Calu3 (cell line): ENCODE results near the gene FAM20C. TPM values are rescaled to one million over a fixed set of nuclear protein-coding genes. Genes with fewer than 3 reads are reported as not detected.

Experiments used
- BruUV-seq: library from RNA; stranded (reverse); fragments of 400-500 nt; replicated peaks from 2 replicates; lab custom pipeline; 2021; lab: Mats Ljungman, UMichigan
- CTCF ChIA-PET: fragments of 300-600 bp; sonication (Branson Sonifier 250); formaldehyde crosslinking; loops from one replicate; lab custom pipeline; 2022; ENCODE audit warnings: antibody characterized with exemption; lab: Charles Lee
- DNase-seq: peaks from one replicate; pipeline ENCODE4 v3.0.0; 2022
- H3K27ac Mint-ChIP-seq: one replicate; pipeline ENCODE4 v1.8.0; 2022; ENCODE audit warnings: mixed read lengths; ENCODE audit not compliant: unreplicated experiment
- H3K27me3 Mint-ChIP-seq: one replicate; pipeline ENCODE4 v1.8.0; 2022; ENCODE audit warnings: mixed read lengths; ENCODE audit not compliant: unreplicated experiment
- H3K36me3 Mint-ChIP-seq: one replicate; pipeline ENCODE4 v1.8.0; 2022; ENCODE audit warnings: mild to moderate bottlenecking, moderate library complexity, mixed read lengths; ENCODE audit not compliant: insufficient read depth, unreplicated experiment
- H3K4me1 Mint-ChIP-seq: one replicate; pipeline ENCODE4 v1.8.0; 2022; ENCODE audit warnings: mild to moderate bottlenecking, low read depth, mixed read lengths; ENCODE audit not compliant: unreplicated experiment
- H3K4me3 Mint-ChIP-seq: one replicate; pipeline ENCODE4 v1.8.0; 2022; ENCODE audit warnings: mild to moderate bottlenecking, low read depth, moderate library complexity, mixed read lengths; ENCODE audit not compliant: unreplicated experiment
- H3K9me3 Mint-ChIP-seq: one replicate; pipeline ENCODE4 v1.8.0; 2022; ENCODE audit warnings: low read depth, mixed read lengths; ENCODE audit not compliant: unreplicated experiment
- intact Hi-C: fragments of 100-400 bp; cut with micrococcal nuclease; formaldehyde crosslinking; loops from one replicate; pipeline ENCODE4 v1.10.0; 2022; ENCODE audit not compliant: unreplicated experiment
- total RNA-seq: library from RNA; stranded (reverse); gene quantifications from 2 replicates; pipeline ENCODE4 v1.2.3, GENCODE V29; 2022
- TF ChIP-seq, protein P1 (sequence below): fragments of 200-600 bp; IDR thresholded peaks from one replicate; pipeline ENCODE4 v1.8.0; 2022; ENCODE audit warnings: antibody characterized with exemption; ENCODE audit not compliant: unreplicated experiment

The FAM20C gene
- total RNA-seq, 1 experiment from 2014 or later: 9.1 TPM

DNA sequence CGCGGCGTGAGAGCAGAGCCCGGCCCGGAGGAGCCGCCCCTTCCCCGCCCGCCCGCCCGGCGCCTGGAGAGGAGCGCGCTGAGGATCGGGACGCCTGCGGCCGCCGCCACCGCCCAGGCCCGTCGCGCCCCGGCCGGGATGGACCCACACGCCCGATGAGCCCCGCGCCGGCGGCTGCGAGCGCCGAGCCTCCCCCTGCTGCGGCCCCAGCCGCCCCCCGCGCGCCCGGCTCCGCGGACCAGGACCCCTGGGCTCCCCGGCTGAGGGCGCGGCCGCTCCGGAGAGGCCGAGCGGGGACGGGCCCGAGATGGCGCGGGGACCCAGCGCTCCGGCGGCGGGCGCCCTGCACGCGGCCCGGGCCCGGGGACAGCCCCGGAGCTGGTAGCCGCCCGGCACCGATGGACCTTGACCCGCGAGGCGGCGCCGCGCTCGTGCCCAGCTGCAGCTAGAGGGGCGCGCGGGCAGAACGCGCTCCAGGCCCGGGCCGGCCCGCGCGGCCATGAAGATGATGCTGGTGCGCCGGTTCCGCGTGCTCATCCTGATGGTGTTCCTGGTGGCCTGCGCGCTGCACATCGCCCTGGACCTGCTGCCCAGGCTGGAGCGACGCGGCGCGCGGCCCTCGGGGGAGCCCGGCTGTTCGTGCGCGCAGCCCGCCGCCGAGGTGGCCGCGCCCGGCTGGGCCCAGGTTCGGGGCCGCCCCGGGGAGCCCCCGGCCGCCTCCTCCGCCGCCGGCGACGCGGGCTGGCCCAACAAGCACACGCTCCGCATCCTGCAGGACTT lies 520 bp downstream of the FAM20C start:
- intact Hi-C loops: no loop called here
- Mint-ChIP-seq H3K36me3 (peaks cover 11% of the 10 kb centered on the region), H3K4me3 (peak overlapping the region; percentile 63), H3K27ac (no peak overlapping the region), H3K9me3 (no peaks in the 10 kb centered on the region), H3K27me3 (peaks cover 85% of the 10 kb centered on the region), H3K4me1 (peaks cover 8% of the 10 kb centered on the region)
- no TSS peak for BruUV-seq
- CTCF ChIA-PET: interaction anchor here (1.5 to 1.6 kb wide), 2 partner anchors 28 to 129 kb away, joined by 3 to 6 read pairs; no protein-coding TSS in a partner anchor
- peak; percentile 30 for DNase-seq
- TF ChIP-seq, protein P1, sequence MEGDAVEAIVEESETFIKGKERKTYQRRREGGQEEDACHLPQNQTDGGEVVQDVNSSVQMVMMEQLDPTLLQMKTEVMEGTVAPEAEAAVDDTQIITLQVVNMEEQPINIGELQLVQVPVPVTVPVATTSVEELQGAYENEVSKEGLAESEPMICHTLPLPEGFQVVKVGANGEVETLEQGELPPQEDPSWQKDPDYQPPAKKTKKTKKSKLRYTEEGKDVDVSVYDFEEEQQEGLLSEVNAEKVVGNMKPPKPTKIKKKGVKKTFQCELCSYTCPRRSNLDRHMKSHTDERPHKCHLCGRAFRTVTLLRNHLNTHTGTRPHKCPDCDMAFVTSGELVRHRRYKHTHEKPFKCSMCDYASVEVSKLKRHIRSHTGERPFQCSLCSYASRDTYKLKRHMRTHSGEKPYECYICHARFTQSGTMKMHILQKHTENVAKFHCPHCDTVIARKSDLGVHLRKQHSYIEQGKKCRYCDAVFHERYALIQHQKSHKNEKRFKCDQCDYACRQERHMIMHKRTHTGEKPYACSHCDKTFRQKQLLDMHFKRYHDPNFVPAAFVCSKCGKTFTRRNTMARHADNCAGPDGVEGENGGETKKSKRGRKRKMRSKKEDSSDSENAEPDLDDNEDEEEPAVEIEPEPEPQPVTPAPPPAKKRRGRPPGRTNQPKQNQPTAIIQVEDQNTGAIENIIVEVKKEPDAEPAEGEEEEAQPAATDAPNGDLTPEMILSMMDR: no peak

DNA sequence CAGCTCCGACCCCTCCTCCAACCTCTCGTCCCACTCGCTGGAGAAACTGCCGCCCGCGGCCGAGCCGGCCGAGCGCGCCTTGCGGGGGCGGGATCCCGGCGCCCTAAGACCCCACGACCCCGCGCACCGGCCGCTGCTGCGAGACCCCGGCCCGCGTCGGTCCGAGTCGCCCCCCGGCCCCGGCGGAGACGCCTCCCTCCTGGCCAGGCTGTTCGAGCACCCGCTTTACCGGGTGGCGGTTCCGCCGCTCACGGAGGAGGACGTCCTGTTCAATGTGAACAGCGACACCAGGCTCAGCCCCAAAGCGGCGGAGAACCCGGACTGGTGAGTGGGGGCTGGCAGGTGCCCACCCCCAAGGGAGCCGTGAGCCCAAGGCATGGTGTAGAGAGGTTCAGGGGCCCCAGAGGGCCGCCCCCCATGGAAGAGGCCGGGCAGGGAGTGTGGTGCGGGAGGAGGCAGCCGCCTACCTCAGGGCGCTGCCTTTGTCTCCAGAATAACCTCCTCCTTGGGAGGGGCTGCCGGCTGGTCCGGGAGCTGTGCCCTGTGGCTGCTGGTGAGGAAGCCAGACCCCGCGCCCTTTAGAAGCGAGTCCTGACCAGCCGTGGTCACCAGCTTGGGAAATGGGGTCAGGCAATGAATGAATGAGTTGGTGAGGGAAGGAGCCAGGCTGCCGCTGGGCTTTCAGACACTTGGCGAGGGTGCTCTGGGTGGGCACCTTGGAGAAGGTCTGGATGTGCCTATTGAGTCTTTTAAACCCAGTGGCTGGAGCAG lies 1.3 kb downstream of the FAM20C start:
- peak overlapping the region; percentile 18 for H3K27ac Mint-ChIP-seq
- BruUV-seq: TSS peak; percentile 26
- CTCF ChIA-PET: interaction anchor here (1.6 kb wide), 1 partner anchor 28 kb away, joined by 3 read pairs; no protein-coding TSS in a partner anchor
- DNase-seq: no peak
- peaks cover 8% of the 10 kb centered on the region for H3K4me1 Mint-ChIP-seq
- peak overlapping the region; percentile 63 for H3K4me3 Mint-ChIP-seq
- no peaks in the 10 kb centered on the region for H3K9me3 Mint-ChIP-seq
- peaks cover 11% of the 10 kb centered on the region for H3K36me3 Mint-ChIP-seq
- TF ChIP-seq, protein P1: no peak
- peaks cover 85% of the 10 kb centered on the region for H3K27me3 Mint-ChIP-seq
- intact Hi-C loops: no loop called here

DNA sequence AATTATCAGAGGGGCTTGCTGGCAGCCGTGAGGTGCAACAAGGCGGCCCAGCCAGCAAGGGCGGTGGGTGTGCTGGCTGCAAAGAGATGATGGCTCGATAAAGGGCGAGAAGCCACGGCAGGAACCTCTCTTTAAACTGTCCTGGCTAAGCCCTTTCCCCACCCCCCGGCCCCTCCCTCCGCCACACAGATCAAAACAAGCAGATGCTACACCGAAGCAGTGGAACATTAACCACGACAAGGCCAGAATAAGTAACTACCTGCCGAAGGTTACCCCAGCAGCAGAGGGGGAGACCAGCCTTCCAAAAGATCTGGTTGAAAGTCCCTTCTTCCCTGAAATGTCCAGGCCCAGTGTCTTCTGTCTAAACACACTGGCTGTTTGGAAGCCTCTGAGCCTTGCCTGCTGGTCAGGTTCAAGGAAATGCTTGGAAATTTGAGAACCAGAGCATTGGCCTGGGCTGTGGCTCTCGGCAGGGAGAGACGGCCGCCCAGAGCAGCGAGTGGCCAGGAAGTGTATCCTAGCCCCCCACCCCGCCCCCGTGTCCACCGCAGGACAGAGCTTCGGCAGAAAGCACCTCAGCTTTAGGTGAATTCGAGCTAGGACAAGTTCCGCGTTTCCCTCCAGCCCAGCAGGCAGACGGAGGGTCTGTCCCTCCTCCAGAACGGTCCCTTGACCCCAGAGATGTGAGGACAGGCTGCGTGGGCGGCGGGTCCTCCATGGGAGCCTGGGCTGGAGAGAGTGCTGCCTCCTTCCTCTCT lies 2.1 kb downstream of the FAM20C start:
- Mint-ChIP-seq H3K9me3 (no peaks in the 10 kb centered on the region), H3K4me1 (peaks cover 8% of the 10 kb centered on the region), H3K27me3 (peaks cover 85% of the 10 kb centered on the region), H3K36me3 (peaks cover 11% of the 10 kb centered on the region), H3K4me3 (peak overlapping the region; percentile 63), H3K27ac (no peak overlapping the region)
- CTCF ChIA-PET: interaction anchor here (0.6 kb wide), 1 partner anchor 377 kb away, joined by 3 read pairs; no protein-coding TSS in a partner anchor
- BruUV-seq: no TSS peak
- TF ChIP-seq, protein P1: no peak
- intact Hi-C loops: no loop called here
- DNase-seq: no peak
